Peyer's patch (tissue), 4 donors: ENCODE results near the gene MAP3K7.

Source experiments
- CTCF ChIP-seq, 6 experiments: fragments of 450-650 bp in 4 of 6; fragments of 200-600 bp in 2 of 6; sonication (generic) in 1 of 6; IDR thresholded peaks; one replicate each; pipeline ENCODE4 v1.5.1; 2017 to 2019; ENCODE audit warnings: antibody characterized with exemption in 6 of 6, mild to moderate bottlenecking in 3 of 6, moderate library complexity in 1 of 6
- POLR2A ChIP-seq, 2 donors: fragments of 450-650 bp; IDR thresholded peaks; one replicate each; pipeline ENCODE4 v1.5.1; 2017; ENCODE audit warnings: antibody characterized with exemption in 2 of 2, mild to moderate bottlenecking in 2 of 2, moderate library complexity in 2 of 2

GRCh38 chr6:90483116-90483839 is 103.6 kb downstream of the MAP3K7 start:
- TF ChIP-seq CTCF (IDR thresholded peaks at IDR 0.05) (no peak), POLR2A (IDR thresholded peaks at IDR 0.05) (no peak)
